GM12873 (cell line): ENCODE results near the gene MEIS2.

Experiments
- CTCF ChIP-seq: IDR thresholded peaks from 2 replicates; pipeline ENCODE4 v1.5.1; 2012; ENCODE audit warnings: low read depth, mild to moderate bottlenecking, moderate library complexity, low read length, control low read depth; ENCODE audit not compliant: insufficient read depth; ENCODE audit errors: missing control alignments

The MEIS2 gene

GRCh38 chr15:37017031-37017625 lies 83.2 kb downstream of the MEIS2 start:
- TF ChIP-seq CTCF: no peak

GRCh38 chr15:37016231-37016630 lies 84.1 kb downstream of the MEIS2 start:
- no peak for TF ChIP-seq CTCF

GRCh38 chr15:37015451-37015850 lies 84.9 kb downstream of the MEIS2 start:
- TF ChIP-seq CTCF: no peak

GRCh38 chr15:37015035-37015434 lies 85.3 kb downstream of the MEIS2 start:
- TF ChIP-seq CTCF: no peak

- TF ChIP-seq CTCF: no peak
Observed at GRCh38 chr15:37014566-37014965, 85.8 kb downstream of the MEIS2 start.

- TF ChIP-seq CTCF: no peak
Observed at GRCh38 chr15:37014137-37014536, 86.2 kb downstream of the MEIS2 start.

GRCh38 chr15:37010595-37010994 lies 89.8 kb downstream of the MEIS2 start:
- TF ChIP-seq CTCF: no peak
